Measurements from ENCODE around the gene ZNRF1. TPM values are rescaled to one million over a fixed set of nuclear protein-coding genes. Genes with fewer than 3 reads are reported as not detected.
A peak's percentile ranks its signal among the peaks of the same experiment; 100 is the strongest.

The ZNRF1 gene
- total RNA-seq, result 0.75 and 0.76 TPM in 2 replicates
- 0.61 TPM for total RNA-seq (2013)
- 0.25 and 0.27 TPM in 2 replicates for polyA plus RNA-seq
- 0.86 and 1.1 TPM in 2 replicates for polyA minus RNA-seq

DNA sequence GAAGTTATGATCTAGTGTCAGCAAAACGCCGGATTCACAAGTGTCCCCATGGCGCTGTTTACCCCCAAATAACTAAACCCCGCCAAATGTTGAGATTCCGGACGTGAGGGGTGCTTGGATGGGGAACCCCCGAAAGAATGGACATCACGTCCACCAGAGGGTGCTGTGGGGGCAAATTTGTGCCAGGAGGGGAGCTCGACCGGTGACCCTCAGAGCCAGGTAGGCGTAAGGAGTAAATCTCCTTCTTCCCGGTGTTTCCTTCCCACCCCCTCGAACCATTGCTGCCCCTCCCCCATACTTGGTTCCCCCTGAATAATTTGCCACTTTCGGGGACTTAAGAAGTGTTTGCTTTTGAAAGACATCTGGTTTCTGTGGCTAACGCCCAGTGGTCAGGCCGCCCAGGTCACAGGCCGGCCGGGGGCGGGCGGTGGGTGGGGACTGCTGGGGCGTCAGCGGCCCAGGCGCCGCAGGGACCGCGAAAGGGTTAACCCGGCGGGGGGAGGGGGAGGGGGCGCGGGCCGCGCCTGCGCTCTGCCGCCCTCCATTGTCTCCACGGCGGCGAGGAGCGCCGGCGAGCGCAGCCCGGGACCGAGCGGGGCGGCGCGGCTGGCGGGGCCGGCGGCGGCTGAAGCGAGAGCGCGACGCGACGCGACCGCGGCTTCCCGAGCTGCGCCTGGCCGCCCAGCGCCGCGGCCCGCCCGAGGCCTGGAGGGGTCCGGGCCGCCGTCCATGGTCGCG, at the start of gene ZNRF1:
ZNRF1 (plus strand) TSS at position 544 of the 738 bp plus-strand sequence. CDS start 648 bp downstream, outside the sequence.
- H3K4me3 Mint-ChIP-seq, result peak within 1 kb of the TSS; percentile 91
- Histone ChIP-seq H3K4me2 (replicated peaks; ENCODE audit: low read depth, low read length, poor library complexity, severe bottlenecking) (peak within 1 kb of the TSS; percentile 96), H3K9me3 (ENCODE audit: control extremely low read depth in 1 of 3, control insufficient read depth in 2 of 3, insufficient read depth in 1 of 3, low read length in 2 of 3) (peaks cover 0 to 7% (median 0%) of the 10 kb centered on the region in 3 donors), H3K79me2 (ENCODE audit: control insufficient read depth, insufficient read depth, low read length) (no peaks in the 10 kb centered on the region), H3K27ac (ENCODE audit: low read length in 2 of 2) (no peak within 1 kb of the TSS), H2AFZ (ENCODE audit: insufficient read depth, low read depth, low read length, poor library complexity, severe bottlenecking) (peak within 1 kb of the TSS; percentile 57), H3K9ac (ENCODE audit: low read length) (peak within 1 kb of the TSS; percentile 71), H3K4me3 (ENCODE audit: control extremely low read depth in 1 of 5, extremely low read depth in 1 of 5, insufficient read depth in 1 of 5, low read depth in 2 of 5, low read length in 4 of 5) (peak within 1 kb of the TSS; percentile 21 to 75 (median 48)), H3K36me3 (replicated peaks in 1 of 2; ENCODE audit: control extremely low read depth in 1 of 2, control insufficient read depth in 1 of 2, extremely low read depth in 1 of 2, insufficient read depth in 2 of 2, low read length in 1 of 2) (no peaks in the 10 kb centered on the region), H3K4me1 (ENCODE audit: control insufficient read depth in 2 of 2, insufficient read depth in 2 of 2, low read length in 2 of 2) (peaks cover 24 to 25% of the 10 kb centered on the region in 2 donors), H4K20me1 (ENCODE audit: control insufficient read depth, insufficient read depth, low read length, poor library complexity, severe bottlenecking) (no peaks in the 10 kb centered on the region), H3K27me3 (replicated peaks in 1 of 4; ENCODE audit: control extremely low read depth in 1 of 4, control insufficient read depth in 3 of 4, insufficient read depth in 4 of 4, low read length in 3 of 4) (peaks cover 0 to 58% (median 21%) of the 10 kb centered on the region in 4 experiments)
- H3K4me1 Mint-ChIP-seq, result peaks cover 17% of the 10 kb centered on the region
- DNase-seq (peak; percentile 81), ATAC-seq (ENCODE audit: low read depth) (peak; percentile 79)
- H3K27ac Mint-ChIP-seq, result peak within 1 kb of the TSS; percentile 82
- under 1% methylated on average over 57 of the region's 73 CpGs for WGBS (ENCODE audit: insufficient coverage)
- no peaks in the 10 kb centered on the region for H3K9me3 Mint-ChIP-seq (ENCODE audit: insufficient read depth)
- intact Hi-C loops (cut with micrococcal nuclease), result loop anchor here (1.0 kb wide), 2 partner anchors 13 to 77 kb away; partner anchors contain the start of gene WDR59
- TF ChIP-seq, protein P1, sequence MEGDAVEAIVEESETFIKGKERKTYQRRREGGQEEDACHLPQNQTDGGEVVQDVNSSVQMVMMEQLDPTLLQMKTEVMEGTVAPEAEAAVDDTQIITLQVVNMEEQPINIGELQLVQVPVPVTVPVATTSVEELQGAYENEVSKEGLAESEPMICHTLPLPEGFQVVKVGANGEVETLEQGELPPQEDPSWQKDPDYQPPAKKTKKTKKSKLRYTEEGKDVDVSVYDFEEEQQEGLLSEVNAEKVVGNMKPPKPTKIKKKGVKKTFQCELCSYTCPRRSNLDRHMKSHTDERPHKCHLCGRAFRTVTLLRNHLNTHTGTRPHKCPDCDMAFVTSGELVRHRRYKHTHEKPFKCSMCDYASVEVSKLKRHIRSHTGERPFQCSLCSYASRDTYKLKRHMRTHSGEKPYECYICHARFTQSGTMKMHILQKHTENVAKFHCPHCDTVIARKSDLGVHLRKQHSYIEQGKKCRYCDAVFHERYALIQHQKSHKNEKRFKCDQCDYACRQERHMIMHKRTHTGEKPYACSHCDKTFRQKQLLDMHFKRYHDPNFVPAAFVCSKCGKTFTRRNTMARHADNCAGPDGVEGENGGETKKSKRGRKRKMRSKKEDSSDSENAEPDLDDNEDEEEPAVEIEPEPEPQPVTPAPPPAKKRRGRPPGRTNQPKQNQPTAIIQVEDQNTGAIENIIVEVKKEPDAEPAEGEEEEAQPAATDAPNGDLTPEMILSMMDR (IDR thresholded peaks at IDR 0.05), result peak; percentile 77
- no peak for TF ChIP-seq EZH2 (IDR thresholded peaks at IDR 0.05; ENCODE audit: borderline replicate concordance, insufficient read depth, low read depth, low read length, poor library complexity, severe bottlenecking)
- H3K27me3 Mint-ChIP-seq, result peaks cover 51% of the 10 kb centered on the region
- ChIA-PET CTCF (interaction anchor here (0.5 to 4.1 kb wide), 10 partner anchors 12 to 706 kb away, joined by 3 to 87 read pairs (median 4); partner anchors contain the start of gene WDR59), POLR2A (no interaction called here)

DNA sequence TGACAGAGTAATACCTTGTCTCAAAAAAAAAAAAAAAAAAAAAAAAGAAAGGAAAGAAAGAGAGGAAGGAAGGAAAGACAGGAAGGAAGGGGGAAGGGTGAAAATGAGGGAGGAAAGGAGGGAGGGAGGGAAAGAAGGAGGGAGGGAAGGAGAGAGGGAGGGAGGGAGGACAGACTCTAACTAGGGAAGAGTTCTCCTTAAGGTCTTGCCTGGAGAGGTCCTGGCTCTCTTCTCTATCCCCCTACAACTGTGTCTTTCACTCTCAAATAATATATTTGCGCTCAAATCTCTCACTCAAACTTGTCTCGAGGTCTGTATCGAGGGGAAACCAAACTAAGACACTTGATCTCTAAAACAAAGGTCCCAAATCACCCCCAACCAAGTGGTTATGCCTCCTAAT, 49.5 kb upstream of the ZNRF1 start:
- peaks cover 3 to 40% of the 10 kb centered on the region in 2 experiments for H3K36me3 ChIP-seq (replicated peaks in 1 of 2; ENCODE audit: control extremely low read depth in 1 of 2, control insufficient read depth in 1 of 2, extremely low read depth in 1 of 2, insufficient read depth in 2 of 2, low read length in 1 of 2)
- H3K4me3 Mint-ChIP-seq, result no peak overlapping the region
- no peak overlapping the region for H3K4me3 ChIP-seq (ENCODE audit: control extremely low read depth in 1 of 5, extremely low read depth in 1 of 5, insufficient read depth in 1 of 5, low read depth in 2 of 5, low read length in 4 of 5)
- H3K4me1 ChIP-seq (ENCODE audit: control insufficient read depth in 2 of 2, insufficient read depth in 2 of 2, low read length in 2 of 2), result no peaks in the 10 kb centered on the region
- no peaks in the 10 kb centered on the region for H3K79me2 ChIP-seq (ENCODE audit: control insufficient read depth, insufficient read depth, low read length)
- no peak overlapping the region for H3K4me2 ChIP-seq (replicated peaks; ENCODE audit: low read depth, low read length, poor library complexity, severe bottlenecking)
- H2AFZ ChIP-seq (ENCODE audit: insufficient read depth, low read depth, low read length, poor library complexity, severe bottlenecking), result no peak overlapping the region
- intact Hi-C loops (cut with micrococcal nuclease), result no loop called here
- no peak overlapping the region for H3K9ac ChIP-seq (ENCODE audit: low read length)
- no peaks in the 10 kb centered on the region for H3K27me3 ChIP-seq (replicated peaks in 1 of 4; ENCODE audit: control extremely low read depth in 1 of 4, control insufficient read depth in 3 of 4, insufficient read depth in 4 of 4, low read length in 3 of 4)
- POLR2A ChIA-PET, result no interaction called here
- TF ChIP-seq, protein P1 (IDR thresholded peaks at IDR 0.05), result no peak
- TF ChIP-seq EZH2 (IDR thresholded peaks at IDR 0.05; ENCODE audit: borderline replicate concordance, insufficient read depth, low read depth, low read length, poor library complexity, severe bottlenecking), result no peak
- H3K27ac Mint-ChIP-seq, result no peak overlapping the region
- WGBS (ENCODE audit: insufficient coverage), result 100% methylated on average over 1 of the region's 3 CpGs
- H3K9me3 Mint-ChIP-seq (ENCODE audit: insufficient read depth), result no peaks in the 10 kb centered on the region
- DNase-seq (no peak), ATAC-seq (ENCODE audit: low read depth) (no peak)
- no peaks in the 10 kb centered on the region for H3K9me3 ChIP-seq (ENCODE audit: control extremely low read depth in 1 of 3, control insufficient read depth in 2 of 3, insufficient read depth in 1 of 3, low read length in 2 of 3)
- CTCF ChIA-PET, result no interaction called here
- no peaks in the 10 kb centered on the region for H3K4me1 Mint-ChIP-seq
- no peaks in the 10 kb centered on the region for H3K27me3 Mint-ChIP-seq
- H3K27ac ChIP-seq (ENCODE audit: low read length in 2 of 2), result no peak overlapping the region
- H4K20me1 ChIP-seq (ENCODE audit: control insufficient read depth, insufficient read depth, low read length, poor library complexity, severe bottlenecking), result no peaks in the 10 kb centered on the region

Data from B cell (primary cell).